GM18519 (cell line): ENCODE data around the gene RPL27A.

Experiments used
- ATAC-seq: cut with Tn5 transposase; IDR thresholded peaks from one replicate; pipeline ENCODE4 v1.9.1; 2021; ENCODE audit warnings: mild to moderate bottlenecking, moderate library complexity; ENCODE audit not compliant: unreplicated experiment, low FRiP score

RPL27A gene

GRCh38 chr11:8698379-8698851 is 15.8 kb downstream of the RPL27A start:
- no peak for ATAC-seq

- no peak for ATAC-seq
These were observed 16.4 kb downstream of the RPL27A start for GRCh38 chr11:8698917-8699441.

- no peak for ATAC-seq
These were observed 17.3 kb downstream of the RPL27A start for GRCh38 chr11:8699903-8700302.

GRCh38 chr11:8701891-8702597 is 19.5 kb downstream of the RPL27A start:
- no peak for ATAC-seq

- ATAC-seq = no peak
These were observed 20.0 kb downstream of the RPL27A start for GRCh38 chr11:8702598-8702915.

- no peak for ATAC-seq
These were observed 21.5 kb downstream of the RPL27A start for GRCh38 chr11:8704136-8704535.

- no peak for ATAC-seq
These were observed 22.6 kb downstream of the RPL27A start for GRCh38 chr11:8705146-8705545.

GRCh38 chr11:8706673-8707432 is 24.3 kb downstream of the RPL27A start:
- no peak for ATAC-seq

GRCh38 chr11:8707541-8708191 is 25.1 kb downstream of the RPL27A start:
- ATAC-seq = no peak

GRCh38 chr11:8709002-8709672 is 26.5 kb downstream of the RPL27A start:
- ATAC-seq = no peak

GRCh38 chr11:8709777-8710176 is 27.2 kb downstream of the RPL27A start:
- no peak for ATAC-seq

GRCh38 chr11:8711895-8712442 is 29.4 kb downstream of the RPL27A start:
- ATAC-seq = no peak

GRCh38 chr11:8712506-8712905 is 29.9 kb downstream of the RPL27A start:
- no peak for ATAC-seq

GRCh38 chr11:8713760-8714454 is 31.3 kb downstream of the RPL27A start:
- ATAC-seq = no peak

GRCh38 chr11:8714622-8715225 is 32.1 kb downstream of the RPL27A start:
- no peak for ATAC-seq

- ATAC-seq = no peak
These were observed 32.9 kb downstream of the RPL27A start for GRCh38 chr11:8715501-8715900.

- ATAC-seq = no peak
These were observed 34.9 kb downstream of the RPL27A start for GRCh38 chr11:8717544-8717875.

- no peak for ATAC-seq
These were observed 35.5 kb downstream of the RPL27A start for GRCh38 chr11:8717876-8718753.

- ATAC-seq = no peak
These were observed 36.6 kb downstream of the RPL27A start for GRCh38 chr11:8719211-8719649.
